H9 (cell line): Measurements from ENCODE around the gene SUN1. TPM values are rescaled to one million over a fixed set of nuclear protein-coding genes. Genes with fewer than 3 reads are reported as not detected.

Experiments used
- DNase-seq: peaks from one replicate; pipeline ENCODE4 v3.0.0-alpha.2; 2017
- H2AFZ ChIP-seq: one replicate; pipeline ENCODE4 v1.6.1; 2013; ENCODE audit warnings: mild to moderate bottlenecking, low read length, control low read depth, moderate library complexity
- H2AK5ac ChIP-seq: 2 replicates; pipeline ENCODE4 v1.6.1; 2013; ENCODE audit warnings: low read length, control low read depth, mixed read lengths; ENCODE audit not compliant: insufficient read length
- H2BK120ac ChIP-seq: one replicate; pipeline ENCODE4 v1.6.1; 2013; ENCODE audit warnings: low read depth, mild to moderate bottlenecking, low read length, control low read depth, inconsistent platforms; ENCODE audit not compliant: poor library complexity, severe bottlenecking
- H2BK12ac ChIP-seq: 2 replicates; pipeline ENCODE4 v1.6.1; 2013; ENCODE audit warnings: low read length, control low read depth, mixed read lengths, low read depth; ENCODE audit not compliant: insufficient read length
- H2BK15ac ChIP-seq: 2 replicates; pipeline ENCODE4 v1.6.1; 2013; ENCODE audit warnings: low read depth, low read length, control low read depth
- H2BK20ac ChIP-seq: one replicate; pipeline ENCODE4 v1.6.1; 2013; ENCODE audit warnings: low read depth, mild to moderate bottlenecking, low read length, control low read depth, inconsistent platforms; ENCODE audit not compliant: poor library complexity, severe bottlenecking
- H2BK5ac ChIP-seq: 2 replicates; pipeline ENCODE4 v1.6.1; 2013; ENCODE audit warnings: low read length, control low read depth, mixed read lengths; ENCODE audit not compliant: insufficient read length
- H3K14ac ChIP-seq: 2 replicates; pipeline ENCODE4 v1.6.1; 2013; ENCODE audit warnings: low read length, control low read depth; ENCODE audit not compliant: insufficient read depth
- H3K18ac ChIP-seq: 2 replicates; pipeline ENCODE4 v1.6.1; 2013; ENCODE audit warnings: low read depth, mild to moderate bottlenecking, mixed read lengths, low read length, control low read depth; ENCODE audit not compliant: insufficient read length
- H3K23ac ChIP-seq: 2 replicates; pipeline ENCODE4 v1.6.1; 2013; ENCODE audit warnings: low read length, control low read depth, mixed read lengths, low read depth; ENCODE audit not compliant: insufficient read length
- H3K23me2 ChIP-seq: 2 replicates; pipeline ENCODE4 v1.6.1; 2013; ENCODE audit warnings: low read depth, mild to moderate bottlenecking, mixed read lengths, low read length, control low read depth; ENCODE audit not compliant: insufficient read length, poor library complexity, severe bottlenecking
- H3K27ac ChIP-seq: 2 replicates; pipeline ENCODE4 v1.5.1; 2013; ENCODE audit warnings: low read length, control low read depth, mixed read lengths, low read depth; ENCODE audit not compliant: insufficient read length
- H3K27me3 ChIP-seq: 2 replicates; pipeline ENCODE4 v1.6.1; 2013; ENCODE audit warnings: low read length, control low read depth, inconsistent platforms; ENCODE audit not compliant: insufficient read depth
- H3K4ac ChIP-seq: 2 replicates; pipeline ENCODE4 v1.6.1; 2013; ENCODE audit warnings: low read depth, mild to moderate bottlenecking, control low read depth, inconsistent platforms, low read length, moderate library complexity
- H3K4me1 ChIP-seq: 2 replicates; pipeline ENCODE4 v1.6.1; 2013; ENCODE audit warnings: low read length, control low read depth, inconsistent platforms; ENCODE audit not compliant: insufficient read depth
- H3K4me2 ChIP-seq: 2 replicates; pipeline ENCODE4 v1.6.1; 2013; ENCODE audit warnings: low read length, control low read depth, mixed read lengths; ENCODE audit not compliant: insufficient read length, insufficient read depth
- H3K56ac ChIP-seq: 2 replicates; pipeline ENCODE4 v1.6.1; 2013; ENCODE audit warnings: low read depth, mild to moderate bottlenecking, mixed read lengths, low read length, control low read depth; ENCODE audit not compliant: insufficient read length
- H3K79me1 ChIP-seq: 2 replicates; pipeline ENCODE4 v1.6.1; 2013; ENCODE audit warnings: low read depth, mild to moderate bottlenecking, moderate library complexity, low read length, control low read depth, inconsistent platforms; ENCODE audit not compliant: insufficient read depth, poor library complexity, severe bottlenecking
- H3K79me2 ChIP-seq: 2 replicates; pipeline ENCODE4 v1.6.1; 2013; ENCODE audit warnings: low read length, control low read depth, inconsistent platforms; ENCODE audit not compliant: insufficient read depth
- H3K9ac ChIP-seq: 2 replicates; pipeline ENCODE4 v1.6.1; 2013; ENCODE audit warnings: low read length, control low read depth, mixed read lengths; ENCODE audit not compliant: insufficient read length; ENCODE audit errors: extremely low read depth
- H3K9me3 ChIP-seq: one replicate; pipeline ENCODE4 v1.6.1; 2013; ENCODE audit warnings: low read depth, low read length, inconsistent platforms; ENCODE audit not compliant: control insufficient read depth
- H3T11ph ChIP-seq: one replicate; pipeline ENCODE4 v1.6.1; 2013; ENCODE audit warnings: mild to moderate bottlenecking, low read length, control low read depth, inconsistent platforms
- H4K20me1 ChIP-seq: one replicate; pipeline ENCODE4 v1.6.1; 2013; ENCODE audit not compliant: control insufficient read depth, insufficient read length, insufficient read depth
- H4K5ac ChIP-seq: 2 replicates; pipeline ENCODE4 v1.6.1; 2013; ENCODE audit warnings: low read depth, mild to moderate bottlenecking, mixed read lengths, low read length, control low read depth; ENCODE audit not compliant: insufficient read length
- H4K8ac ChIP-seq: replicated peaks from 2 replicates; pipeline ENCODE4 v1.6.1; 2013; ENCODE audit warnings: low read length, control low read depth, mixed read lengths, low read depth; ENCODE audit not compliant: insufficient read length
- H4K91ac ChIP-seq: 2 replicates; pipeline ENCODE4 v1.6.1; 2013; ENCODE audit warnings: low read depth, mild to moderate bottlenecking, moderate library complexity, mixed read lengths, low read length, control low read depth; ENCODE audit not compliant: insufficient read length
- H3K27ac Mint-ChIP-seq, 3 experiments: 2 replicates in 2 of 3; 3 replicates in 1 of 3; pipeline ENCODE4 v1.8.0; 2020 to 2021; ENCODE audit warnings: mixed read lengths in 3 of 3, mild to moderate bottlenecking in 1 of 3, moderate library complexity in 1 of 3
- H3K27me3 Mint-ChIP-seq: 2 replicates; pipeline ENCODE4 v1.8.0; 2021; ENCODE audit warnings: low read depth, mild to moderate bottlenecking, moderate library complexity, mixed read lengths
- H3K36me3 Mint-ChIP-seq, 3 experiments: 2 replicates in 2 of 3; 3 replicates in 1 of 3; pipeline ENCODE4 v1.8.0; 2020 to 2021; ENCODE audit warnings: low read depth in 3 of 3, mixed read lengths in 3 of 3; ENCODE audit not compliant: insufficient read depth in 1 of 3
- H3K4me1 Mint-ChIP-seq, 2 experiments: 2 replicates each; pipeline ENCODE4 v1.8.0; 2020; ENCODE audit warnings: mixed read lengths in 2 of 2
- H3K4me3 Mint-ChIP-seq, 2 experiments: 2 replicates in 1 of 2; 3 replicates in 1 of 2; pipeline ENCODE4 v1.8.0; 2020 to 2021; ENCODE audit warnings: mild to moderate bottlenecking in 2 of 2, mixed read lengths in 2 of 2, moderate library complexity in 1 of 2
- H3K9me3 Mint-ChIP-seq, 2 experiments: 2 replicates in 1 of 2; 3 replicates in 1 of 2; pipeline ENCODE4 v1.8.0; 2020; ENCODE audit warnings: mild to moderate bottlenecking in 2 of 2, mixed read lengths in 2 of 2, moderate library complexity in 1 of 2
- WGBS: extraction: QIAGEN DNeasy Blood & Tissue Kit; methylation state at CpG from one replicate; pipeline ENCODE4 v1.1.7; 2013; ENCODE audit warnings: missing lambda C conversion rate, low lambda C conversion rate, mixed read lengths; ENCODE audit not compliant: insufficient read length; ENCODE audit errors: extremely low coverage; 5-methylcytosine and 5-hydroxymethylcytosine counted together
- total RNA-seq: library from RNA; stranded (reverse); gene quantifications from 2 replicates; pipeline ENCODE4 v1.2.1, GENCODE V29; 2021
- TF ChIP-seq, protein P1 (sequence below): fragments of 200-600 bp; sonication (generic); conservative IDR thresholded peaks from 3 replicates; pipeline ENCODE4 v1.8.0; 2021; ENCODE audit warnings: antibody characterized with exemption, mild to moderate bottlenecking

The SUN1 gene
- total RNA-seq, 1 experiment from 2014 or later: 118 TPM

- no peak overlapping the region for H3K23ac ChIP-seq
- Mint-ChIP-seq H3K4me1 (peaks cover 2 to 6% of the 10 kb centered on the region in 2 experiments; a peak in 1 of 4 replicates), H3K9me3 (peaks cover 0 to 3% of the 10 kb centered on the region in 2 experiments; a peak in 1 of 5 replicates), H3K36me3 (peaks cover 23 to 46% (median 37%) of the 10 kb centered on the region in 3 experiments), H3K27ac (no peak overlapping the region), H3K4me3 (no peak overlapping the region), H3K27me3 (no peaks in the 10 kb centered on the region)
- no peak overlapping the region for H3T11ph ChIP-seq
- H3K14ac ChIP-seq: no peak overlapping the region; the same call in 1 of the 2 replicates
- no peak overlapping the region for H2BK120ac ChIP-seq
- H3K56ac ChIP-seq: no peak overlapping the region
- no peak overlapping the region for H2BK20ac ChIP-seq
- H3K79me2 ChIP-seq: peaks cover 29% of the 10 kb centered on the region; the same call in 1 of the 2 replicates
- peaks cover 9% of the 10 kb centered on the region for H3K79me1 ChIP-seq
- H2AFZ ChIP-seq: no peak overlapping the region
- H3K9ac ChIP-seq: no peak overlapping the region
- no peak overlapping the region for H4K5ac ChIP-seq
- no peak overlapping the region for H3K27ac ChIP-seq
- no peak overlapping the region for H4K8ac ChIP-seq
- no peaks in the 10 kb centered on the region for H3K9me3 ChIP-seq
- H4K91ac ChIP-seq: no peak overlapping the region
- H2BK12ac ChIP-seq: no peak overlapping the region
- H3K27me3 ChIP-seq: no peaks in the 10 kb centered on the region
- no peaks in the 10 kb centered on the region for H3K23me2 ChIP-seq
- H2BK15ac ChIP-seq: no peak overlapping the region
- no peak for DNase-seq
- no peaks in the 10 kb centered on the region for H3K4me1 ChIP-seq
- no CpG with 5 or more reads among the region's 40 CpGs for WGBS
- H2BK5ac ChIP-seq: no peak overlapping the region
- H2AK5ac ChIP-seq: no peak overlapping the region
- TF ChIP-seq, protein P1, sequence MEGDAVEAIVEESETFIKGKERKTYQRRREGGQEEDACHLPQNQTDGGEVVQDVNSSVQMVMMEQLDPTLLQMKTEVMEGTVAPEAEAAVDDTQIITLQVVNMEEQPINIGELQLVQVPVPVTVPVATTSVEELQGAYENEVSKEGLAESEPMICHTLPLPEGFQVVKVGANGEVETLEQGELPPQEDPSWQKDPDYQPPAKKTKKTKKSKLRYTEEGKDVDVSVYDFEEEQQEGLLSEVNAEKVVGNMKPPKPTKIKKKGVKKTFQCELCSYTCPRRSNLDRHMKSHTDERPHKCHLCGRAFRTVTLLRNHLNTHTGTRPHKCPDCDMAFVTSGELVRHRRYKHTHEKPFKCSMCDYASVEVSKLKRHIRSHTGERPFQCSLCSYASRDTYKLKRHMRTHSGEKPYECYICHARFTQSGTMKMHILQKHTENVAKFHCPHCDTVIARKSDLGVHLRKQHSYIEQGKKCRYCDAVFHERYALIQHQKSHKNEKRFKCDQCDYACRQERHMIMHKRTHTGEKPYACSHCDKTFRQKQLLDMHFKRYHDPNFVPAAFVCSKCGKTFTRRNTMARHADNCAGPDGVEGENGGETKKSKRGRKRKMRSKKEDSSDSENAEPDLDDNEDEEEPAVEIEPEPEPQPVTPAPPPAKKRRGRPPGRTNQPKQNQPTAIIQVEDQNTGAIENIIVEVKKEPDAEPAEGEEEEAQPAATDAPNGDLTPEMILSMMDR: no peak
- H3K4me2 ChIP-seq: no peak overlapping the region
- H3K4ac ChIP-seq: no peak overlapping the region
- H4K20me1 ChIP-seq: no peaks in the 10 kb centered on the region
- no peak overlapping the region for H3K18ac ChIP-seq
Measured at GRCh38 chr7:886626-887487, 54.6 kb downstream of the SUN1 start.
